DND-41 (cell line): ENCODE data around the gene PRKAR2A.

ENCODE experiments used
- CTCF ChIP-seq: IDR thresholded peaks from 2 replicates; pipeline ENCODE4 v1.5.1; 2012; ENCODE audit warnings: borderline replicate concordance, low read length, moderate library complexity, mild to moderate bottlenecking; ENCODE audit not compliant: poor library complexity, severe bottlenecking; ENCODE audit errors: extremely low read depth
- EZH2 ChIP-seq: IDR thresholded peaks from 3 replicates; pipeline ENCODE4 v1.6.1; 2012; ENCODE audit warnings: borderline replicate concordance, low read depth, mild to moderate bottlenecking, moderate library complexity, low read length, inconsistent platforms; ENCODE audit not compliant: severe bottlenecking

- no peak for TF ChIP-seq CTCF
- TF ChIP-seq EZH2, result no peak
These were observed 130.5 kb downstream of the PRKAR2A start, which contains the start of gene IP6K2 for GRCh38 chr3:48716982-48717746.
